HG02623 (cell line): ENCODE data around the gene GCM1.

Source experiments
- ATAC-seq: cut with Tn5 transposase; IDR thresholded peaks from one replicate; pipeline ENCODE4 v1.9.1; 2021; ENCODE audit warnings: moderate library complexity; ENCODE audit not compliant: unreplicated experiment

The GCM1 gene

GRCh38 chr6:53154071-53154470 lies 5.4 kb upstream of the GCM1 start:
- no peak for ATAC-seq

DNA sequence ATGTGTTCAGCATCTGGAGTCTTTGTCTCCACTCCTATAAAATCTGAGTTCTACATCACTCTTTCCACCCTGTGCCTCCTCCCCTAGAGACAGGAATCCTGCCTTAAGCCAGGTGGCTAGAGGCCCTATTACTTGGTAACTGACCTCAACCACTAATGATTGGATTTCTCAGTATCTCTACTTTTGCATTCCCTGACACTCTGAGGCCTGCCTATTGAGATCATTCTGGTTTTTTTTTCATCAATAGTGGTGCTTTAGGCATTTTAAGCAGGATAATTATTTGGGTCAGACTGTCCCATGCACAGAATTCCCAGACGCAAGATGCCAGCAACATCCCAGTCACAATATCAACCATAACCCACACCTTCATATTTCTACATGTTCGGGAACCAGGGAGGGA lies 3.9 kb upstream of the GCM1 start:
- no peak for ATAC-seq

DNA sequence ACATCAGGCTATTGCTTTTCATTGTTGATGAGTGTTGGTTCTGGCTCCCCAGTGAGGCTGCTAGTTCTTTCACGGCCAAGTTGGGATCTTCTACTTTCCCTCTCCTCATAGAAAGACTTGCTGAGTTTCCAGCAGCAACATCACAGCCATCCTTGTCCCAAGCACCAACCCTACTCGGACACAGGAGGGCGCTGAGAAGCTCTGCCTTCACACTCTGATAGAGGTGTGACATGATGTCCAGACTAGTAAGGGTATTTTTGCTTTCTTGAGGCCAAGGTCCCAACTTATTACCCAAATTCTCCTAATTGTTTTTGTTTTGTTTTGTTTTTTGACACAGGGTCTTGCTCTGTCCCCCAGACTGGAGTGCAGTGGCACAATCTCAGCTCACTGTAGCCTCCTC lies 3.0 kb upstream of the GCM1 start:
- ATAC-seq: no peak

DNA sequence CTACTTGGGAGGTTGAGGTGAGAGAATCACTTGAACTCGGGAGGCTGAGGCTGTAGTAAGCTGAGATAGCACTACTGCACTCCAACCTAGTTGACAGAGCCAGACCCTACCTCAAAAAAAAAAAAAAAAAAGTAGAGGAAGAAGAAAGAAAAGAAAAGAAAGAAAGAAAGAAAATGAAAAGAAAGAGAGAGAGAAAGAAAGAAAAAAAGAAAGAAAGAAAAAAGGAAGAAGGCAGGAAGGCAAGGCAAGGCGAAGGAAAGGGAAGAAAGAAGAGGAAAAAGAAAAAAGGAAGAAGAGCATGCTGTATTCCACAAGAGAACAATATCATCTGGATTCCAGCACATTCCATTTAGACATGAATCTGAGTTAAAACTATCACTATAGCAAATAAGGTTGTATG lies 3.8 kb downstream of the GCM1 start:
- no peak for ATAC-seq

DNA sequence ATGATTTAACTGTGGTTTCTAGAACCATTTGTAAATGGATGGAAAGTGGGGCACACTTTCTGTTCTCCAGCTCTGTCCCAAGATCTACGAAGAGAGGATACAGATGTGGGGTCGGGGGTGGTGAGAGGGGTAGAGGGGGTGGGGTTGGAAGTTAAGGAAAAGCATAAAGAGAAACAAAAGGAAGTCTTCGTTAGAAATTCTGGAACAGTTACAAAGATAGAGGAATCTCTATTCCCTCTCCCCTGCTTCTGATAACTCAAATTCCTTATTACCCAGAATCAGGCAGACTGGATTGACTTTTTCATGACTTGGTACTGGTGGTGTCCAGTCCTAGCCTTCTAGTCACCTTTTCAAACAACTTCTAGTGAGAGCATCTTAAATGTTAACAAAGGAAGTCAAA lies 4.9 kb downstream of the GCM1 start:
- ATAC-seq: no peak

- ATAC-seq: no peak
Observed at GRCh38 chr6:53142810-53143209, 5.8 kb downstream of the GCM1 start.

- ATAC-seq: no peak
Observed at GRCh38 chr6:53139841-53140413, 8.7 kb downstream of the GCM1 start.

DNA sequence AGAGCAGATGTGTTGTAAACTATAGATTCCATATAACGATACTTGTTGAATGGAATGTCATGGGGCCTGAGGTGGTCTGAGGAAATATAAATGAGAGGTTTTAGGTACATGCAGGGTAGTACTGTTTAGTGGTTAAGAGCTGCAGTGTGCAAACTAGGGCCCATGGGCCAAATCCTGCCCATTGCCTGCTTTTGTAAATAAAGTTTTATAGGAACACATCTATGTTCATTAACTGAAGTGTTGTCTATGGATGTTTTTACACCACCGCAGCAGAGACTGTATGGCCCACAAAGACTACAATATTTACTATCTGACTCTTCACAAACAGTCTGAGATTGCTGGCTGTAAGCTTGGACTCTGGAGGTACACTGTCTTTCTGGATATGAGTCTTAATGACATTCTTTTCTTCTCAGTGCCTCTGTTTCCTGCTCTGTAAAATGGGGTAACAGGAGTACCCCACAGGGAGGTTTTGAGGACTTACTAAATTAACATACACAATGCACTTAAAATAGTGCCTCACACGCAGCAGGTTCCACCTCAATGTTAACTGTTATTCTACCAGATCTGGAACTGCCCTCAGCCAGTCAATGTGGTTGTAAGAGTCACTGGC lies 12.5 kb downstream of the GCM1 start:
- no peak for ATAC-seq

GRCh38 chr6:53134601-53135235 lies 13.9 kb downstream of the GCM1 start:
- no peak for ATAC-seq

DNA sequence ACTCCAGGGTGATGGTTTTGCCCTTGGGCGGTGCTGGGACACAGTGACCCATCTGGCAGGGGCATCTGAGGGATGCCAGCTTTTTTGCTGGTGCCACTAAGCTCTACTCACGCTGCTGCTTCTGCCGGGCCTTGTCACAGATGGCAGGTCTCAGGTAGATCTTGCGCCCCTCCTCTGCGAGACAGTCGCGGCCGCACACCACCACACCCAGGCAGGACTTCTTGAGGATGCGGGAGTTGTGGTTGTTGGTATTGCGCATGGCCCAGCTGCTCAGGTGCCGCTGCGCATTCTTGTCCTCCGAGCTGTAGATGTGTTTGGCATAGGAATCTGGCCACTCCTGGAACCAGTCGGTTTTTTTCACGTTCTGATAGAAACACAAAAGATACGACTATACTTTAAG lies 14.7 kb downstream of the GCM1 start:
- no peak for ATAC-seq

GRCh38 chr6:53130569-53131290 lies 17.9 kb downstream of the GCM1 start:
- ATAC-seq: no peak

GRCh38 chr6:53128842-53129241 lies 19.8 kb downstream of the GCM1 start:
- no peak for ATAC-seq

- ATAC-seq: no peak
Observed at GRCh38 chr6:53125276-53125675, 23.4 kb downstream of the GCM1 start.

- no peak for ATAC-seq
Observed at GRCh38 chr6:53124131-53124800, 24.4 kb downstream of the GCM1 start.

DNA sequence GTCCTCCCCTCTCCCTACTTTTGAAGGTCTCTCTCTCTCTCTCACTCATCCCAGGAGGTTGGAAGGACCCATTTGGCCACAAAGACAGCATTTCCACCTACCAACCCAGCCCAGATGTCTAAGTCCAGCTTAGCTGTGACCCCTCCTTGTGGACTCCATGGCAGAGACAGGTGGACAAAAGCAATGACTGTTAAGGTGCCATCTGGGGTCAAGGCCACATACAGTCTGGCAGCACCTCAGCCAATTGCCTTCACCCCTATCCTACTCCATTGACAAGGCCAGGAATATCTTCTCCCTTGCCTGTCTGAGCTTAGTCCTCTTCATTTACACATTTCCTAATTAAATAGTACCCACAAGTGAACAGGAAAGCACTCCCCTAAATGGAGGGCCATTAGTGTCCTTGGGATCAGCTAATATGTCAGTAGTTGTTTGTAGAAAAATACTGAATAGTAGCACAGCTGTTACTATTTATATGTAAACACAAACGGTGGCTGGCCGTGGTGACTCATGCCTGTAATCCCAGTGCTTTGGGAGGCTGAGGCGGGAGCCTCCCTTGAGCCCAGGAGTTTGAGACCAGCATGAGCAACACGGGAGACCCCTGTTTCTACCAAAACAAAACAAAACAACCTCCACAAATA lies 28.8 kb downstream of the GCM1 start:
- ATAC-seq: no peak

DNA sequence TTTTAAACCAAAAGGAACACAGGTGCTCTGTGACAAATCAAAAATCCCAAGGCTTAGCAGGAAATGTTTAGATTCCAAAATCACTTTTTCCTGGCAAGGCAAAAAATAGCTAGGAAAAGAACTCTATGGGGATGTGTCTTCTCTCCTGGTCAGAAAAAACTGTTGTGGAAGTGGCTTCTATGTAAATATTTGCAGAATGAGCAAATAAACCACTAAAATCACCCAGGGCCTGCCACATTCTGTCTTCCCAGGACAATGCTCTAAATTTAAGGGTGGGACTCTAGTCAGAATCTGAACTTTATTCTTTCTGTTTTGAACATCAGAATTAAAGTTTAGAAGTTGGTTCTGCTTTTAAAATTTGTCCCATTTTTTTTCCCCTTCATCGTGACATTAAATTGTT lies 29.3 kb downstream of the GCM1 start:
- ATAC-seq: no peak

GRCh38 chr6:53115741-53116140 lies 32.9 kb downstream of the GCM1 start:
- no peak for ATAC-seq

DNA sequence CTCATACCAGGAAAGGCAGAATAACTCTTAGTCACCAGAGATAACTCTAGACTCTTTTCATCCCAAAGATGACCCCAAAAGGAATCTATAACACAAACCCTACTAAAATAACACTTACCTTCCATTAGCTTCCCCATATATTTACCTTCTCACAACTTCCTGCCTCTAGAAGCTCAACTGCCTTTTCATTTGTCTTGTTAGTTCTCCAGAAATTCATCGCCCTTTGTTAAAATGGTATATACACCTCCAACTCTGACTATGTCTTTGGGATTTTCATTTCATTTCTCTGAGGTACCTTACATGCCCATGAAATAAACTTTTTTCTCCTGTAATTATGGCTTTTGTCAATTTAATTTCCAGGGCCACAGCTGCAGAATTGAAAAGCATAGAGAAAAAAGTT lies 33.5 kb downstream of the GCM1 start:
- ATAC-seq: no peak

- ATAC-seq: no peak
Observed at GRCh38 chr6:53113742-53114141, 34.9 kb downstream of the GCM1 start.

GRCh38 chr6:53112871-53113270 lies 35.8 kb downstream of the GCM1 start:
- ATAC-seq: no peak

GRCh38 chr6:53112404-53112803 lies 36.2 kb downstream of the GCM1 start:
- ATAC-seq: no peak
